BJ (cell line): Measurements from ENCODE around the gene KLF7. TPM values are rescaled to one million over a fixed set of nuclear protein-coding genes. Genes with fewer than 3 reads are reported as not detected.

Source experiments
- CTCF ChIA-PET: fragments of 350-600 bp; formaldehyde crosslinking; extraction: SDS; loops from one replicate; lab custom pipeline; 2021; ENCODE audit warnings: antibody characterized with exemption, inconsistent platforms; lab: Yijun Ruan, JAX
- POLR2A ChIA-PET: fragments of 300-600 bp; sonication (Branson Sonifier 250); formaldehyde crosslinking; extraction: SDS; loops from one replicate; lab custom pipeline; 2021; ENCODE audit warnings: antibody characterized with exemption; lab: Charles Lee
- DNase-seq: peaks from one replicate; pipeline ENCODE4 v3.0.0-alpha.2; 2011; ENCODE audit warnings: low read depth
- H3K27me3 ChIP-seq: 2 replicates; pipeline ENCODE4 v1.6.0; 2011; ENCODE audit warnings: low read length; ENCODE audit not compliant: control insufficient read depth, insufficient read depth
- H3K36me3 ChIP-seq: 2 replicates; pipeline ENCODE4 v1.5.1; 2011; ENCODE audit warnings: low read length; ENCODE audit not compliant: control insufficient read depth, insufficient read depth
- H3K4me3 ChIP-seq: 2 replicates; pipeline ENCODE4 v1.5.1; 2011; ENCODE audit warnings: low read depth, mild to moderate bottlenecking, control low read depth, low read length
- polyA plus RNA-seq: library from polyadenylated mRNA; depleted of rRNA; stranded (reverse); fragments of >200 nt; gene quantifications from 2 replicates; pipeline ENCODE4 v1.2.3, GENCODE V29; 2011
- TF ChIP-seq, protein P1 (sequence below): IDR thresholded peaks from 2 replicates; pipeline ENCODE4 v1.5.1; 2011; ENCODE audit warnings: low read depth, mild to moderate bottlenecking, control low read depth, inconsistent platforms, low read length, moderate library complexity; ENCODE audit not compliant: insufficient read depth

The KLF7 gene
- polyA plus RNA-seq, 1 experiment: 41.9 TPM

GRCh38 chr2:207151048-207151447, 14.7 kb downstream of the KLF7 start:
- TF ChIP-seq, protein P1, sequence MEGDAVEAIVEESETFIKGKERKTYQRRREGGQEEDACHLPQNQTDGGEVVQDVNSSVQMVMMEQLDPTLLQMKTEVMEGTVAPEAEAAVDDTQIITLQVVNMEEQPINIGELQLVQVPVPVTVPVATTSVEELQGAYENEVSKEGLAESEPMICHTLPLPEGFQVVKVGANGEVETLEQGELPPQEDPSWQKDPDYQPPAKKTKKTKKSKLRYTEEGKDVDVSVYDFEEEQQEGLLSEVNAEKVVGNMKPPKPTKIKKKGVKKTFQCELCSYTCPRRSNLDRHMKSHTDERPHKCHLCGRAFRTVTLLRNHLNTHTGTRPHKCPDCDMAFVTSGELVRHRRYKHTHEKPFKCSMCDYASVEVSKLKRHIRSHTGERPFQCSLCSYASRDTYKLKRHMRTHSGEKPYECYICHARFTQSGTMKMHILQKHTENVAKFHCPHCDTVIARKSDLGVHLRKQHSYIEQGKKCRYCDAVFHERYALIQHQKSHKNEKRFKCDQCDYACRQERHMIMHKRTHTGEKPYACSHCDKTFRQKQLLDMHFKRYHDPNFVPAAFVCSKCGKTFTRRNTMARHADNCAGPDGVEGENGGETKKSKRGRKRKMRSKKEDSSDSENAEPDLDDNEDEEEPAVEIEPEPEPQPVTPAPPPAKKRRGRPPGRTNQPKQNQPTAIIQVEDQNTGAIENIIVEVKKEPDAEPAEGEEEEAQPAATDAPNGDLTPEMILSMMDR: no peak
- POLR2A ChIA-PET: interaction anchor here (0.6 kb wide), 1 partner anchor 35 kb away, joined by 3 read pairs; no protein-coding TSS in a partner anchor
- H3K4me3 ChIP-seq: no peak overlapping the region
- no peak for DNase-seq
- H3K36me3 ChIP-seq: no peaks in the 10 kb centered on the region
- no peaks in the 10 kb centered on the region for H3K27me3 ChIP-seq
- CTCF ChIA-PET: no interaction called here

- POLR2A ChIA-PET: no interaction called here
Observed at GRCh38 chr2:207150284-207150683, 15.5 kb downstream of the KLF7 start.

GRCh38 chr2:207149249-207150213, 16.2 kb downstream of the KLF7 start:
- no peak overlapping the region for H3K4me3 ChIP-seq
- ChIA-PET CTCF (no interaction called here), POLR2A (interaction anchor here (1.5 kb wide), 1 partner anchor 16 kb away, joined by 6 read pairs; the partner anchor contains the start of gene KLF7)
- no peaks in the 10 kb centered on the region for H3K27me3 ChIP-seq
- H3K36me3 ChIP-seq: no peaks in the 10 kb centered on the region
- DNase-seq: no peak
- TF ChIP-seq, protein P1: no peak

More at GRCh38 chr2:207150284-207150683, 15.5 kb downstream of the KLF7 start:
- no peaks in the 10 kb centered on the region for H3K27me3 ChIP-seq
- no peak overlapping the region for H3K4me3 ChIP-seq
- CTCF ChIA-PET: no interaction called here
- no peaks in the 10 kb centered on the region for H3K36me3 ChIP-seq
- no peak for DNase-seq
- TF ChIP-seq, protein P1: no peak

DNA sequence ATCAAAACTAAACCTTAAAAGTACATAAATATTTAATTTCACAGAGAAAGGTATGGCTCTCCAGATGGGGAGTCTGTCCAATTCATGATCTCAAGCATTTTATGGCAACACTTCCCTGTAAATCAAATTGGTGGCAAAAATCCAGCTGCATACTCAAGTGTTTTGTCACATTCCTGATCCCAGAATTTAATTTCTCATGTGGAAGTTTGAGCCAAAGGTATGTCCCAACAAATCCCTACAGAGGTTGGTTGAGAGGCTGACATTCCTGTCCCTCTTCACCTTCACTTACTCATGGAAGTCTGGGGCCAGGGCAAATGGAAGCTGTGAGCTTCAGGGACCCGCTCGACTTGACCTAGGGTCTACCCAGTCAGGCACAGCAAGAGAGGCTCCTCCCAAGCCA, 17.7 kb downstream of the KLF7 start:
- ChIA-PET POLR2A (interaction anchor here (0.6 to 1.5 kb wide), 2 partner anchors 18 to 34 kb away, joined by 3 to 6 read pairs; partner anchors contain the start of gene KLF7), CTCF (interaction anchor here (1.2 kb wide), 1 partner anchor 14 kb away, joined by 3 read pairs; no protein-coding TSS in a partner anchor)
- TF ChIP-seq, protein P1: no peak
- H3K27me3 ChIP-seq: no peaks in the 10 kb centered on the region
- no peaks in the 10 kb centered on the region for H3K36me3 ChIP-seq
- DNase-seq: no peak
- H3K4me3 ChIP-seq: no peak overlapping the region

GRCh38 chr2:207144173-207144785, 21.5 kb downstream of the KLF7 start:
- Histone ChIP-seq H3K27me3 (no peaks in the 10 kb centered on the region), H3K36me3 (no peaks in the 10 kb centered on the region), H3K4me3 (no peak overlapping the region)
- POLR2A ChIA-PET: interaction anchor here (1.0 kb wide), 1 partner anchor 21 kb away, joined by 13 read pairs; no protein-coding TSS in a partner anchor
- DNase-seq: no peak
- TF ChIP-seq, protein P1: no peak
- CTCF ChIA-PET: interaction anchor here (0.6 to 1.2 kb wide), 4 partner anchors 9 to 323 kb away, joined by 3 read pairs; no protein-coding TSS in a partner anchor
